Left ventricle myocardium superior (tissue), 1 donor: ENCODE data around the gene GDF3. TPM values are rescaled to one million over a fixed set of nuclear protein-coding genes. Genes with fewer than 3 reads are reported as not detected.
"Not testable (repeated sequence)": the region's sequence is repeated elsewhere in the genome, so short reads cannot be mapped to it uniquely, and the experiment has no call there.

Experiments
- ATAC-seq: fragments of 200-7000 bp; cut with Tn5 transposase; one replicate; pipeline ENCODE4 v1.9.1; 2020; ENCODE audit warnings: mild to moderate bottlenecking, moderate library complexity
- DNase-seq: peaks from one replicate; pipeline ENCODE4 v3.0.0-alpha.2; 2020
- intact Hi-C: fragments of 100-400 bp; cut with micrococcal nuclease; formaldehyde crosslinking; loops from one replicate; pipeline ENCODE4 v1.11.0; 2022
- total RNA-seq: library from RNA; stranded (reverse); fragmentation: NEBNext Ultra II Directional; extraction: Animal tissue kit (Norgen Biotek cat#: 25700); gene quantifications from one replicate; pipeline ENCODE4 v1.2.1, GENCODE V29; 2021
- donor health status: DM: no; HTN: yes; CAD: no; lungs with severe emphysema.

Gene GDF3
- total RNA-seq, 1 donor from 2014 or later, result not detected

GRCh38 chr12:7677432-7677888 is 18.1 kb downstream of the GDF3 start:
- intact Hi-C loops, result loop anchor here (5.0 kb wide), 1 partner anchor 130 kb away; no protein-coding TSS in a partner anchor
- not testable (repeated sequence) for ATAC-seq, DNase-seq

GRCh38 chr12:7675455-7675854 is 20.1 kb downstream of the GDF3 start:
- not testable (repeated sequence) for DNase-seq, ATAC-seq
- intact Hi-C loops, result loop anchor here (5.0 kb wide), 1 partner anchor 132 kb away; no protein-coding TSS in a partner anchor

GRCh38 chr12:7668171-7668570 is 27.4 kb downstream of the GDF3 start:
- intact Hi-C loops, result no loop called here
- ATAC-seq (no peak), DNase-seq (no peak)

GRCh38 chr12:7667125-7667524 is 28.4 kb downstream of the GDF3 start:
- ATAC-seq (no peak), DNase-seq (no peak)
- intact Hi-C loops, result no loop called here

- DNase-seq, result no peak
- intact Hi-C loops, result no loop called here
- ATAC-seq, result no peak
Observed at GRCh38 chr12:7666595-7666994, 29.0 kb downstream of the GDF3 start.

- intact Hi-C loops, result no loop called here
- no peak for DNase-seq
- ATAC-seq, result no peak
Observed at GRCh38 chr12:7661741-7662140, 33.8 kb downstream of the GDF3 start.

- intact Hi-C loops, result no loop called here
- ATAC-seq, result no peak
- no peak for DNase-seq
Observed at GRCh38 chr12:7656121-7656520, 39.5 kb downstream of the GDF3 start.

- intact Hi-C loops, result no loop called here
- no peak for ATAC-seq
- no peak for DNase-seq
Observed at GRCh38 chr12:7650091-7650490, 45.5 kb downstream of the GDF3 start.

- ATAC-seq (no peak), DNase-seq (no peak)
- intact Hi-C loops, result no loop called here
Observed at GRCh38 chr12:7647071-7647470, 48.5 kb downstream of the GDF3 start.

GRCh38 chr12:7646178-7646475 is 49.4 kb downstream of the GDF3 start:
- intact Hi-C loops, result no loop called here
- ATAC-seq, result no peak
- DNase-seq, result no peak

GRCh38 chr12:7645395-7646177 is 50.0 kb downstream of the GDF3 start:
- ATAC-seq (no peak), DNase-seq (no peak)
- intact Hi-C loops, result no loop called here

- intact Hi-C loops, result no loop called here
- DNase-seq, result no peak
- no peak for ATAC-seq
Observed at GRCh38 chr12:7642876-7643309, 52.7 kb downstream of the GDF3 start.

GRCh38 chr12:7642287-7642686 is 53.3 kb downstream of the GDF3 start:
- DNase-seq, result no peak
- intact Hi-C loops, result no loop called here
- ATAC-seq, result no peak

GRCh38 chr12:7640123-7640995 is 55.2 kb downstream of the GDF3 start:
- intact Hi-C loops, ATAC-seq: not testable (repeated sequence)
- DNase-seq, result peak; percentile 40

Other genes starting within 250 kb of the GDF3 start
- gene CD163, start 192.0 kb downstream of the GDF3 start, total RNA-seq, result 64.5 TPM
- gene APOBEC1, start 29.9 kb downstream of the GDF3 start, total RNA-seq, result not detected
- not detected for gene DPPA3, start 15.7 kb upstream of the GDF3 start, total RNA-seq
- gene CLEC4C, start 51.6 kb upstream of the GDF3 start, total RNA-seq, result not detected
- gene NANOGNB, start 69.4 kb upstream of the GDF3 start, total RNA-seq, result not detected
- not detected for gene NANOG, start 93.6 kb upstream of the GDF3 start, total RNA-seq
- gene SLC2A14, start 177.1 kb upstream of the GDF3 start, total RNA-seq, result not detected
- gene SLC2A3, start 240.4 kb upstream of the GDF3 start, total RNA-seq, result 12.3 TPM